Renal cortical epithelial cell (primary cell): ENCODE results near the gene LDB2. TPM values are rescaled to one million over a fixed set of nuclear protein-coding genes. Genes with fewer than 3 reads are reported as not detected.

ENCODE experiments used
- DNase-seq: peaks from one replicate; pipeline ENCODE4 v3.0.0-alpha.2; 2011; ENCODE audit warnings: low read depth
- total RNA-seq: library from RNA; depleted of rRNA; stranded (reverse); fragments of >200 nt; gene quantifications from 2 replicates; pipeline ENCODE4 v1.2.3, GENCODE V29; 2014

LDB2 gene
- total RNA-seq, 1 donor from 2014 or later, result 0.99 TPM

DNA sequence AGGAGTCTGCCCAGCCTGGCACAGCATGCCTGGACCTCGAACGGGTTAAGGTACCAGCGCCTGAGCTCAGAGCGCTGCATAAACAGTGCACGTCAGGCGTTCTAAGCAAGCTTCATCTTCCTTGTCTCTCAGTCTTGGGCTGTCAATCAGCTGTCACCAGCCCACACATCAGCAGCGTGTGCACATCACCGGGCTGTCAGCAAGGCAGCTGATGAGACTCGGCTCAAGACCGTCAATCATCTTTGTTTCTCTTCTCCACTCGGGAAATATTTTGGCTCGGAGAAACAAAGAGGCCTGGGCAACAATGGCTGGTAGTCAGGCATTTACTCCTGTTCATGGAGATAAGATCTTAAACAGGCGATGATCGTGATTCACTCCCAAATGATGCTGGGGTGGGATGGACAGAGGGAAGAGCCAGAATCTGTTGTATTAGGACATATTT lies 141.3 kb downstream of the LDB2 start:
- no peak for DNase-seq

DNA sequence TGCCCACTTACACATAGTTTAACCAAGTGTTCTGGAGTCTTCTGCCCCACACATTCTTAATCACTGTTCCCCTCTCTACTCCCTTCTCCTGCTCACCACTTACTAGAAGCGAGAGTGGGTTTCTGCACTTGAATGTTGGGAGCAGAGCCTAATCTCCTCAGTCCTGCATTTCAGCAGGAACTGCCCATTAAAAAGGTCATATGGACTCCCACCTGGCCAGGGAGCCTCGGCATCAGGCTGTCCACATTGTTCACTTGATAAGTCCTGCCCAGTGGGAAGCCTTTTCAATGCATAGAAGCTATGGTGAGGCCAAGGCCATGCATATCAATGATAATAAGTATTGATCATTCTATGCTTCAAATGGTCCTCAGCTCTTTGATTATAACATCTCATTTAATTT lies 144.3 kb downstream of the LDB2 start:
- DNase-seq, result no peak

DNA sequence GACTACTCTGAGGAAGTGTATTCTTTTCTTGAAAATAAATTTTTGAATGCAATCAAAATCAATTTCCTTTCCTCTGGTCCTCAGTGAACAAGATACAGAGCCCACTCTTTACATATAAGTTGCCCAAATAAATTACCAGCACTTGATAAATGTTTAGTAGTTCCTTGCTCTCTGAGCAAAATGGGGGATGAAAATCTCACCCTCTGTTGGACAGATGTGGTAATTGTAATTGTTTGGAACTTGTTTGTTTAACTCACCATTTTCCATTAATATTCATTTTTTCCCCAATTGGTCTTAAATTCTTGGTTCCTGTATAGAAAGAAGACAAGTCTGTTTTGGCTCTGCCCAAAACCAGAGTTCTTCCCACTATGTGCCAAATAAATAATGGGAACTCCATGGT lies 146.3 kb downstream of the LDB2 start:
- peak; percentile 1 for DNase-seq

DNA sequence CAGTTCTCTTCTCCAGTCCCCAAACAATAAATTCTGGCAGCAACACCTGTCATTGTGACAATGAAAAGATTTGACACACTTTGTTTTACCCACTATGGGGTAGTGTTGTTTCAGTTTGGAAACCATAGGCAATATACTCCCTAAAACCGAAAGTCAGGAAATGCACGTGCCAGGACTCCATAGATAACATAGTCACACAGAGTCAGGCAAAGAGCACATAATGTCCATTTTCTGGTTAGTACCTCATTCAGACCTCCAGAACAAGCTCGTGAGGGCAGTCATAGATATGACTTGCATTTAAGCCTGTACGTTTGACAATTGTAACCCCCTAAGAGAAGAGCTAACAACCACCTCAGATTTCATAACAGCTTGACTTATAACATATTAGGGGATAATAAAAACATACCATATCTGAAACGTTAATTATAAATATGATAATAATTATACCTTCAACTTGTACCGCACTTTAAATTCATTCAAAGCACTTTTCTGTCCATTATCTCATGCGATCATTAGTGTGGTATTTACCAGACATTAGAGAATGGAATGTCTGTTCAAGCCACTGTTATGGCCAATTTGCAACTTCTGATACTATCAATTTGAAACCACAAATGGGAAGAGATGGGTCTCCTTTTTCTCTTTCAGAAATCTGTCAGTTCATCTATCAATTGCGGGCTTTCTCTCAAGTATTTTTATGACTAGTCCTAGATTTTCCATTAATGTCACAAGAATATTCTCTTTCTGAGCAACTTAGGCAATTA lies 147.4 kb downstream of the LDB2 start:
- no peak for DNase-seq

DNA sequence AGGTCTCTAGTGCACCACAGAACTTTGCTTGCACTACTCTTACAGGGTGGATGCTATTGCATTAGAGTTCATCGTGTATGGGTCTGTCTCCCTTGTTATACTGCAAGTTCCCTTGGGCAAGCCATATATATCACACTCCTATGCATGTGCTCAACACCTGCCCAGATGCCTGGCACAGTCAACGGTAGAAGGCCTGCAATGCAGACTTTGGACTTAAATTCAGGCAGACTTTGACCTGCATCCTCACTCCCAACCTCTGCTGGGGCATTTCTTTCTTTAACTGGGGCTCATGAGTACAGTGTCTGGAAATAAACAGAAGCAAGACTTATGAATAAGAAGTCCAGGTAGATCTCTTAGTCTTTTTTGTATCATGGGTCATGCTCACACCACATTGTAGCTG lies 148.2 kb downstream of the LDB2 start:
- DNase-seq, result no peak

DNA sequence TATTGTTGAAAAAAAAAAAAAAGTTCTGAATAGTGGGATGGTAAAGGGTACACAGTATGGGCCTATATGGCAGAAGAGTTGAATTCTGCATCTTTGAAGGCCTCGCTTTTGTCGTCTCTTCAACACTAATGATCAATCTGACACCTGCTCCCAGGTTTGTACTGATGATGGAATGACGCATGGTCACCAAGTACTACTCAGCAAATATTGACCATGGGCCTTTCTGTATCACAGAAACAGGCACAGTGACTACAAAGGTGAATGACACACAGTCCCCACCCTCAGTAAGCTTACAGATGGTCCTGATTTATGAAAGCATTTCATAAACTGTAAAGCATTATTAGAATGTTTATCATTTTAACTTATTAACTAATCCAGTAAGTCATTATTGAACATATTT lies 152.6 kb downstream of the LDB2 start:
- no peak for DNase-seq

DNA sequence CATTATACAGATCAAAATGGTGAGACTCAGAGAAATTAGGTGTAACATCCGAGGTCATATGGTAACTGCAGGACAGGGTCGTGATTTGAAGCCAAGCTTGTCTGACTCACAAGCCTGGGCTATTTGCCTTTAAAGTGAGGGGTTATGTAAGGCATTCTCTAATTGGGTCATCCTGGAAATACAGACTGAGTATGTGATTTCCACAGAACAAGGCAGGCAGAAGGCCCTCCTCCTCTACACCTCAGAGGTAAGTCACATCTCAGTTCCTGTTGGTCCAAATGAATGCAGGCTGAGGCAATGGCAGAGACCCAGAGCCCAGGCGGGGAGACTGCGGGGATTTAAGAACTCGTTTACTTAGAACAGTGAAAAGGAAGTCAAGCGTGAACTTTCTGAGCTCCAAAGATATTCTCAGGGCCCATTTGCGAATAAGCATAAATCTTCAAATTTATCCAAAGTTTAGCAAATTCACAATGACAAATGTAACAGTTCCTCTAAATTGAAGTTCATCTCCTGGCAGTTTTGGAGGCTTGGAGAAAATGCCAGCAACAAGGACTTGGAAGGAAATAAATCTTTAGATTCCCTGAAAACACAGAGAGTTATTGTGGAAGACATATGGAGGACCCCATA lies 153.3 kb downstream of the LDB2 start:
- peak; percentile 23 for DNase-seq

DNA sequence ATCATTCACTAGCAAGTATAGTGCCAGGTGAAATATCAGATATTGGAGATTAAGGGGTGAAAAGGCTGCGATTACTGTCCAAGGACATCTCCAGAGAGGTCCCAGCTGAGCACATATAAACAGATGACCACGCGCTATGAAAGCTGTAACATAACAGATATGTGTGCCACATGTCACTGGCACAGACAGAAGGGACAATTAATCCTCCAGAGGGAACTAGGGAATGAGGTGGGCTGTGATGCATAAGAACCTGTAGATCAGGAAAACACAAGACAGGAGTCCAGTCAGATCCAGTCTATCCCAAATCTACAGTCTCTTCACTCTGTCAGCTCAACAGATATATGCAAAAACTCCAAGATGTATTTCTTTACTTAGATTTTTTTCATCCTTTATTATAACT lies 157.2 kb downstream of the LDB2 start:
- DNase-seq, result no peak

DNA sequence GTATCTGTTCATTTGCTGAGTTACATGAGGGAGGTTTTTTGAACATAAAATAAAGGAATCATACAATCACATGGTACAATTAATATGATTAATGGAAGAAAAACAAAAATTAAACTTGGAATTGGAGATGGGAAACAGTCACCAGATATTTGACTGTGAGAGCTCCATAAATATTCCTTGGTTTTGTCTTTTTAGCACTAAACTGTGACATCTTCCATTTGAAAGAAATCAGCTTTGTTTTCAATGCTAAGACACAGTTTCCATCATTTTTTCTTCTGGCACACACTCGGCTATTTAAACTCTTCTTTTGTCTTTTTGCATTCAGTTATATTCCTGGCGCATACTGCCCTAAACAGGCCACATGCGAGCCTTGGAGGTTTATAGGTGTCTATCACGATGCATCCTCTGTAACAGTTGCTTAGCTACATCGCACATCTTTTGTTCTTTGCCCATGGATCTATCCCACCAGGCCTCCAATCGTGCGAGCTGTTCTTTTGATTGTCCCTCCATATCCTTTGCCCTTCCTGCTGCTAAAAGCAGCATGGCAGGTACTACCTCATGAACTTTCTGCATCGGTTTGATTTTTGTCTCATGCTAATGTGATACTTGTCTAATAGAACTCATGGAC lies 158.3 kb downstream of the LDB2 start:
- no peak for DNase-seq

DNA sequence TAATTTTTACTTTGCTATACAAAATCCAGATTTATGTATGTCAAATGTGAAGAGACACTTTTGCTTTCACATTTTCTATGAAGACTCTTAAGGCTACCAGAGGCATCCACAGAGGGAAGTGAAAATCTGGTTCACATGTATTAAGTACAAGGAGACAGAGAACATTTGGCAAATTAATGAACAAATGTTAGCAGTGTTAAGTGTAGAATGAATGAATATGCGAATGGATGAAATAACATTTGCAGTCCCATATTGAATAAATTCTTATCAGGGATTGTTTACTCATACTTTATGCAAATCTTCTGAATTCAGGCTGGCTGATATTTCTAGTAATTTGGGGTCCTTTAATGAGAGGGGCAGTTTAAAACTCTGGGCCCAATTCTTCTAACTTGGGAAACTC lies 159.9 kb downstream of the LDB2 start:
- DNase-seq, result no peak

DNA sequence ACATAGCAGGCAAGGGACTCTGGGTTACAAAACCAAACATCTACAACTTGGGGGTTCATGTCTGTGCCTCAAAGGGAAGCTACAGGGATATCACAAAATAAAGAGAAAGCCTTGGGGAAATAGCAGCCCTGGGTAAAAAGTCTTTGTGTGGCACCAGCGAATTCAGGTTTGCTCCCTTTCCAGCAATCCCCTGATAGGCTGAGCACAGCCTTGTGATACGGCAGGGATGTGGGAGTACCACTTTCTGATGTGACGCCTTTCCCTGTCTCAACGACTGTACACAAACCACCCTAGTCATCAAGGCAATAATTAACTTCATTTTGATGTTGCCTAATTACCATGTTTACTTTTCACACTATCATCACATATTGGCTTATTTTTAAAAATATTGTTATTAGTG lies 164.9 kb downstream of the LDB2 start:
- no peak for DNase-seq

DNA sequence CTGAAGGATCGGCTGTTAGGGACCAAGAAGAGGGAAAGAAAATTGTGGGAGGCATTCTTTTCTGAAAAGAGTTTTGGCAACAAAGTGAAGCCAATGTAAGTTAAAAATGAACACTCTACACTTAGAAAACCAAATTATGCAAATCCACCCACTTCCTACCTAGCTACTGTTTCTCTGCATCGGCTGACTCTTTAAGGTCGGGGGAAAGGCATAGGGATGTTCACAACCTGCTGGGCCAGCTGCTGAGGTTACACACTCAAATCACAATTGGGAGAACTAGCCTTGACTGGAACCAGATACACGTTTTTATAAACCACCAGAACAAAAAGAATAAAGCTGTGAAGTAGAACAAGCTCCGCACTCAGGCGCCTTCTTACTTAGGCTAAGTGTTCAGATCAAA lies 165.7 kb downstream of the LDB2 start:
- no peak for DNase-seq

DNA sequence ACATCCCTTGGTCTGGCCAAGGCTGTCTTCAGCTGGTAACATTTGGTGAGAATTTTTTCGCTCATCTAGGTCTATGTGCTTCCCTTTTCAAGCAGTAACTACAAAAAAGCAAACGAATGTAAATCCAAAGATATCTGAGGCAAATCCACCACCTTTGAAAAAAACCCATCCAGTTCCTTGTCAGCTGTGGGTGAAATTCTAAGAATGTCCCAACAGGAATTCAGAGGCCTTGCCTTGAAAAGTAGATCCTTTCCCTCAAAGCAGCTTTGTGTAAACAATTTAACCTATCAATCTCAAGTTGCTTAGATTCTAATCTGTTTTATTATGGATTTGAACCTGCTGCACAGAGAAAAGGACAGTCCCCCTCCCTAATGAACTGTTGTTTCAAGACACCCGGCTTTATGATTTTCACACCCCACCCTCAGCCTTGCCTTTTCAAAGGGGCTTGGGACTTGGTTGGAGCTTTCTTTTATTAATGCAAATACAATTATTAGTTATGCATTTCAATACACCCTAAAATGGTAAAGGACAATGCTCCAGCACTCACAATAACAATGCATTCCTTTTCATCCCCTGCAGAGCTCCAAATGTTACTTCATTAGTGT lies 166.6 kb downstream of the LDB2 start:
- no peak for DNase-seq

DNA sequence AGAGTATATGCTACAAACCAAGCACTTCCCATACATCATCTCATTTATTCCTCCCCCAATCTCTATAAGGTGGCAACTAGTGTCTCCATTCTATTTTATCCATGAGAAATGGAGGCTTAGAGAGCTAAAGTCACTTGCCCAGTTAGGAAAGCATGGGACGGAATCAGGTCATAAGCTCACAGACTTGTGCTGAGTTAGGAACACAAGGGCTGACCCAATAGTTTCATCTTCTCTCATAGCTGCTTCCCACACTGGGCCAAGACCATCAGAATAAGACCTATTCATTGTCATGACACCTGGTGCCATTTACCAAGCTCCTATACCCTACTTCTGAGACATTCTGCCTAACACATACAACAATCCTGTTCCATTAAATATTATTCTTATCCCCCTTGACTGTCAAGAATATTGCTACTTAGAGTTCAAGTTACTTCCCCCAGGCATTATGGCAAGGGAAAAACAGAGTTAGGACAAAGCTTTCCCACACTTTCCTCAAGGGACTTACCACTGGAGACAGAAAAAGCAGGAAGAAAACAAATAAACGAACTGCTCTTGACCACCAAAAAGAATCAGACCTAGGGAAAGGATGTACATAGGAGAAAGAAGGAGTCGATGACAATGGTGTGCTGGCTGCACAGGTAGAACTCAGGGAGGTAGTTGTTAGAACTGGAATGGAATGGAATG lies 167.8 kb downstream of the LDB2 start:
- DNase-seq, result no peak

DNA sequence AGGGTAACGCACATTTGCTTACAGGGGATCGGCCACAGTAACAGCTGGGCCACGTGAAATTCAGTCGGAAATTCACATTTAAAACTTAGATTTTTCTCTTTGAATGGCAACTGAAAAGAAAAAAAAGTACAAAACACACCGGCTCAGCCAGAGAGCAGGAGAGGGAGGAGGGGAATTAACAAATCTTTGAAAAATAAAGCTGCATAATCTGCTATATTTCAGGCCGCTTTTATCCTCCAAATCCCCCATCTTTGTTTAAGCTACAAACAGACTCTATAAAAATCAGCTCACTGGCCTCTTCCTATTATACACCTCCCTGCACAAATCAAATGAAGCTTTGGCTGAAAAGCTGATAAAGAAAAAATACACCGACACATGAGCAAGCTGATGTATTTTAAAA lies 169.1 kb downstream of the LDB2 start:
- no peak for DNase-seq

DNA sequence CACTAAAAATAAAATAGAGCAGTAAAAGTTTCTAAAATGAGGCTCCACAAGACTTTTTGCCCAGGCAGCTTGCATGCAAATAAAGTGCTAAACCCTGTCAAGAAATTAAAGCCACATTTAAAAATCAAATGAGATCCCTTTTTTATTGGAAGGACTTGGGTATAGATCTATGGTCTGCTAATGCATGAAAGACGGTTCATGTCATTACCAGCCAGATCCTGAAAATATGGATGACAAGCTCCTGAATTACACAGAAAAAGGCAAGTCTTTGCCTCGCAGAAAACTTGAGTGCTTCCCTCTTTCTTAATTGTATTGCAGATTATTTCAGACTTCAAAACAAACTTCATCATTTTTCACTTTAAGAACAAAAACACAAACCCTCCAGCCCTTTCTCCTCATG lies 169.6 kb downstream of the LDB2 start:
- DNase-seq, result no peak

DNA sequence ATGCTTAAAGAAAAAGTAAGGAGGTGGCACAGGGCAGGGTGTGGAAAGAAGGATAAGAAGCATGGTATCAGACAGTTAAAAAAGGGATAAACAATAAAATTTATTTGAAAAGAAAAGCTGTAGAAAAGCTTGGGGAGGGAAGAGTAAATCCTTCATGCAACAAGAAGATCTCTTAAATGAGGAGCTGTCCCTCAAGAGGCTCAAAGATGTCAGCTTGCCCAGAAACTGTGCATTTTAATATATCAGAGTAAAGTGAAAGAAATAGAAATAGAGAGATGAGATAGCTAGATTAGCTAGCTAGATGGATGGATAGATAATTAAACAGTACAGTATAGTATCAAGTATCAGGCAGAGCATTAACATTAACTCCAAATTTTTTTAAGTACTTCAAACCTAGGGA lies 170.3 kb downstream of the LDB2 start:
- no peak for DNase-seq

DNA sequence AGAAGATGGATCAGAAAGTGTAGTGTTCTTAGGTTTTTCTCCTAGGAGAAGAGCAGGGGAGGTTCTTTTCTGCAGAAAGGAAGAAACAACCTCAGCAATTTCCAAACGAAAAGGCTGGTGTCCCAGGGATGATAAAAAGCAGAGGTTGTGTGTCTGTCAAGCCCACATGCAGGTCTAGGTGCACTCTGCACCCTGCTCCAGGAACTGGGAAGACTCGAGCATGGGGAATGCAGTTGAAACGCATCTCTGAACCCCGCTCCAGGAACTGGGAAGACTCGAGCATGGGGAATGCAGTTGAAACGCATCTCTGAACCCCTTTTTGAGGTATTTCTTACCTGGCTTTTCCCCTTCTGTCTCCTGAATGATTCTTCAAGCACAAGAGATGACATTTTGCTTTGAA lies 171.2 kb downstream of the LDB2 start:
- DNase-seq, result no peak

DNA sequence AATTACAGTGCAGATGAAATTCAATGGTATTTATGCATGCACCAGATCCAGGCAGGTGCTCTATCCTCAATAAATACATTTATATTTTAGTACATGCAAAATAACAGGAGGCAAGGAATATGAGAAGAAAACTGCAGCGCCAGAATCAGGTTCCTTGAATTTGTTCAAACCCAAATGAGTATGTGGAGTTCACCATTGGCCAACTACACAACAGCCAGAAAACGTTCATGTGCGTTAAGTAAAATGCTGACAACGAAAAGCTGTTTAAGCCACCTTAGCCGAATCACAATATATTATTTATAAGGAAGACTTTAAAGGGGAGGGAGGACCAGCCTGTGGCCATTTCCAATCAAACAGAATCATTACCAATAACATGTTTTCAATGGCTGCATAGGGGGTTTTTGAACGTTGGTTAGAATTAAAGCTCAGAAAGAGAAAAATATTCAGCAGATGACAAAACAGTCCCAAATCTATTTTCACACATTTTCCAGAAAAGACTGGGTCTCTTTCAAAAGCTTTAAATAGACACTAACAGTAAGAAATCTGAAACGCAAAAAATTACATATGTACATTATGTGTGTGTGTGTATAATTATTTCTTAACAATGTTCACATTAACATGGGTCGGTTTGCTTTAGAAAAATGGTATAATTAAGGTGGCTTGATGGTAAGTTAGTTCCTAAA lies 171.9 kb downstream of the LDB2 start:
- no peak for DNase-seq

DNA sequence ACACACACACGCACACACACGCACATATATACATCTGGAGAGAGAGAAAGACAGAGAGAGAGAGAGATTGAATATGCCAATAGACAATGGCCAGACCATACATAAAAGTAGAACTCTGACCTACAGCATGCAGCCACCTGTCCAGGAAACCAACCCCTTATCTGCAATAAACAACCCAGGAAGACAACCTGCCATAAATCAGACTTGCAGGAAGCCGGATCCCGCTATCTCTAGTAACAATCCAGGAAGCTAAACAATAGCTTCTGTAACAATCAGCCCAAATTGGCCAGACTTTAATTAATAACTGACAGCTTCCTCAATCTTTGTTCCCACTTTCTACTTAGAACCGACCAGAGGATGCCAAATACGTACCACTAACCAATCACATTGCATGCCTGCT lies 173.2 kb downstream of the LDB2 start:
- DNase-seq, result no peak

DNA sequence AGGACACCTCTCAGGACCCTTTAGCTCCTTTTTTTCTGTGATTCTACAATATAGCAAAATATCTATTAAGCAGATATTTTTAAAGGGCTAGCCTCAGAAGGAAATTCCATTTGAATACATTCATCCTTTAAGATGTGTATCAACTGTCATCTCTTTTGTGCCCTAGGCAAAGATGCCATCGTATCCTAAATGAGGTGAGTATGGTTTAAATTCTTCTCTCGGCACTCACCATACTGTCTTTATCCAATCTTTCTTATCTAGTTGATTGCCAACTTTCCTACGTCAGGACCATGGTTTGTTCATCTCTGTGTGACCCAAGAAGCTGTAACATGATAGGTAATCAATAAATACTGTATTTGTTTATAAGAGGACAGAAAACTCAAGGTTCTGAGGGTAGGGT lies 176.0 kb downstream of the LDB2 start:
- no peak for DNase-seq
